Skin epidermis (tissue), 12 donors: ENCODE results near the gene RNLS.
"Not testable (repeated sequence)": the region's sequence is repeated elsewhere in the genome, so short reads cannot be mapped to it uniquely, and the experiment has no call there.

Experiments used
- H3K27ac ChIP-seq, 21 experiments: fragments of 200-600 bp; sonication (generic) in 11 of 21; one replicate each; pipeline ENCODE4 v1.5.0; 2020; ENCODE audit warnings: mild to moderate bottlenecking in 3 of 21, inconsistent platforms in 2 of 21, moderate library complexity in 2 of 21
- H3K4me3 ChIP-seq, 7 experiments: fragments of 200-600 bp; sonication (generic) in 2 of 7; one replicate each; pipeline ENCODE4 v1.5.0; 2020; ENCODE audit warnings: inconsistent platforms in 2 of 7, mild to moderate bottlenecking in 2 of 7, moderate library complexity in 1 of 7

RNLS gene

GRCh38 chr10:88319960-88320517, 263.1 kb downstream of the RNLS start:
- H3K27ac ChIP-seq = no peak overlapping the region
- H3K4me3 ChIP-seq = no peak overlapping the region

- no peak overlapping the region for H3K27ac ChIP-seq
- no peak overlapping the region for H3K4me3 ChIP-seq
These were observed 264.3 kb downstream of the RNLS start for GRCh38 chr10:88318803-88319202.

GRCh38 chr10:88317099-88317498, 266.0 kb downstream of the RNLS start:
- no peak overlapping the region for H3K27ac ChIP-seq
- H3K4me3 ChIP-seq = no peak overlapping the region

GRCh38 chr10:88316292-88316861, 266.7 kb downstream of the RNLS start:
- Histone ChIP-seq H3K4me3 (no peak overlapping the region), H3K27ac (no peak overlapping the region)

- Histone ChIP-seq H3K4me3 (no peak overlapping the region), H3K27ac (no peak overlapping the region)
These were observed 267.4 kb downstream of the RNLS start for GRCh38 chr10:88315755-88316154.

GRCh38 chr10:88314362-88314761, 268.8 kb downstream of the RNLS start:
- Histone ChIP-seq H3K27ac (no peak overlapping the region), H3K4me3 (no peak overlapping the region)

GRCh38 chr10:88313878-88314277, 269.2 kb downstream of the RNLS start:
- no peak overlapping the region for H3K27ac ChIP-seq
- no peak overlapping the region for H3K4me3 ChIP-seq

GRCh38 chr10:88312855-88313254, 270.3 kb downstream of the RNLS start:
- Histone ChIP-seq H3K4me3 (no peak overlapping the region), H3K27ac (no peak overlapping the region)

- no peak overlapping the region for H3K27ac ChIP-seq
- no peak overlapping the region for H3K4me3 ChIP-seq
These were observed 271.9 kb downstream of the RNLS start for GRCh38 chr10:88311264-88311663.

- Histone ChIP-seq H3K27ac (no peak overlapping the region), H3K4me3 (no peak overlapping the region)
These were observed 273.8 kb downstream of the RNLS start for GRCh38 chr10:88309365-88309764.

- not testable (repeated sequence) for H3K27ac ChIP-seq, H3K4me3 ChIP-seq
These were observed 274.8 kb downstream of the RNLS start for GRCh38 chr10:88308361-88308760.

GRCh38 chr10:88299787-88300186, 283.3 kb downstream of the RNLS start:
- no peak overlapping the region for H3K27ac ChIP-seq
- H3K4me3 ChIP-seq = no peak overlapping the region

- Histone ChIP-seq H3K4me3 (no peak overlapping the region), H3K27ac (no peak overlapping the region)
These were observed 286.0 kb downstream of the RNLS start for GRCh38 chr10:88297103-88297502.

- Histone ChIP-seq H3K27ac (no peak overlapping the region), H3K4me3 (no peak overlapping the region)
These were observed 289.4 kb downstream of the RNLS start for GRCh38 chr10:88293651-88294230.

- H3K27ac ChIP-seq = no peak overlapping the region
These were observed 290.0 kb downstream of the RNLS start for GRCh38 chr10:88293073-88293472.

GRCh38 chr10:88292185-88292514, 291.0 kb downstream of the RNLS start:
- Histone ChIP-seq H3K4me3 (no peak overlapping the region), H3K27ac (no peak overlapping the region)

More at GRCh38 chr10:88293073-88293472, 290.0 kb downstream of the RNLS start:
- H3K4me3 ChIP-seq = no peak overlapping the region

GRCh38 chr10:88291289-88292184, 291.6 kb downstream of the RNLS start:
- Histone ChIP-seq H3K4me3 (no peak overlapping the region), H3K27ac (no peak overlapping the region)

GRCh38 chr10:88289342-88289741, 293.8 kb downstream of the RNLS start:
- Histone ChIP-seq H3K27ac (no peak overlapping the region), H3K4me3 (no peak overlapping the region)

GRCh38 chr10:88288320-88289059, 294.6 kb downstream of the RNLS start:
- Histone ChIP-seq H3K4me3 (no peak overlapping the region), H3K27ac (no peak overlapping the region)

GRCh38 chr10:88286030-88286429, 297.1 kb downstream of the RNLS start:
- no peak overlapping the region for H3K27ac ChIP-seq
- no peak overlapping the region for H3K4me3 ChIP-seq
